Activated CD4-positive, CD25-positive, alpha-beta regulatory T cell treated with anti-CD3 and anti-CD28 coated beads, Interleukin-2, amount 50 U/mL, for 72 hours (primary cell): ENCODE results near the gene FCN1.

ENCODE experiments used
- DNase-seq: peaks from one replicate; pipeline ENCODE4 v3.0.0; 2021

Gene FCN1

DNA sequence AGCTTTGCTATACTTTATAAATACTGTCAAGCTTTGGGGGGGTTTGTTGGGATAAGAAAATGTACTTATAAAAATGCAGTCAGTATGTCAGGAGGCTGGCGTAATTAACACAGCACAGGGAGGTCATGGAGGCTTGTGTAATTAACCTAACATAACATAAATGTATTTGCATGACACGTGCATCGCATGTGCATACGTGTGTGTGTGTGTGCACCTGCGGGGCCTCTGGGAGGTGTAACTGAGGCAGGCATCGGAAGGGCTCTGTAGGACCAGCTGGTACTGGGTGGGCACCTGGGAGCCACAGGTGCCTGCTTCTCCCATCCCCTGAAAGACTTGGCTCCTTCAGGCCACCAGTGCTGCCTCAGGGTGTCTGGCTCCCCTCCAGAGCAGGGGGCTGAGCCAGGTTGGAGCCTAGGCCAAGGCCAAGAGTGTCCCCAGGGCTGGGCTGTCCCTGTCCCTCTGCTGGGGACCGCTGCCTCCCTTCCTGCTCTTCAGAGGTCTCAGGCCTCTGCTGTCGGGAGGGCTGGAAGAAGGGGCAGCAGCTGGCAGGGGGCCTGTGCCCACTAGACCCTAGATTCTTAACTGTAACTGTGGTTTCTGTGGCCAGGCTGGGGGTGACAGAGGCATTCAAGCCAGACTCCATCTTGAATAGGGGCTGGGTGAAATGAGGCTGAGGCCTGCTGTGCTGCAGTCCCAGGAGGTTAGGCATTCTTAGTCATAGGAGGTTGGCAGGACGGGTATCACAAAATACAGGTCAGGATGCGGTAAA, 28.1 kb downstream of the FCN1 start:
- DNase-seq, result no peak

DNA sequence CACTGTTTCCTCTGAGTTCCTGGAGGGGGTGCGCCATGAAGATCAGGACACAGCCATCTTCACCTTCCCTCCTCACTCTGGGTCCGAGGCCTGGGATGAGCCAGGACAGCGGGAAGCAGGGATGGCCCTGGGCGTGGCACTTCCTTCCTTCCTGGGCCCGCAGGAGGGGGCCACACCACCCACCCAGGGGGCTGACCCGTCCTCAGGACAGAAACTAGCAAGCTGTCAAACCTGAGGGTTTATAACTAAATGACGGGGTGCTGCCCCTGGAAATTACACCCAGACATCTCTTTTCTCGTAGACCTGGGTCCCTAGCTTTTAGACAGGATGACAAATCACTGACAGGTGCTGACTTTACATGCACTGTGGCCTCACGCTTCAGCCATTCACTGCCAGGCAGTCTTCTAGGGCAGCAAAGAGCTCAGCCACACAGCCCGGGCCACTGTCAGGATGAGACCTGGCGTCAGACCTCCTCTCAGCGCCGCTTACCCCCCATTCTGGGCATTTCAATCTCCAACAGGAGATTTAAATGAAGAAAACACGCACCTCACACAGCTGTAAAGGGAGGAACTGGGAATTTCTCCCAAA, 29.0 kb downstream of the FCN1 start:
- DNase-seq, result no peak

DNA sequence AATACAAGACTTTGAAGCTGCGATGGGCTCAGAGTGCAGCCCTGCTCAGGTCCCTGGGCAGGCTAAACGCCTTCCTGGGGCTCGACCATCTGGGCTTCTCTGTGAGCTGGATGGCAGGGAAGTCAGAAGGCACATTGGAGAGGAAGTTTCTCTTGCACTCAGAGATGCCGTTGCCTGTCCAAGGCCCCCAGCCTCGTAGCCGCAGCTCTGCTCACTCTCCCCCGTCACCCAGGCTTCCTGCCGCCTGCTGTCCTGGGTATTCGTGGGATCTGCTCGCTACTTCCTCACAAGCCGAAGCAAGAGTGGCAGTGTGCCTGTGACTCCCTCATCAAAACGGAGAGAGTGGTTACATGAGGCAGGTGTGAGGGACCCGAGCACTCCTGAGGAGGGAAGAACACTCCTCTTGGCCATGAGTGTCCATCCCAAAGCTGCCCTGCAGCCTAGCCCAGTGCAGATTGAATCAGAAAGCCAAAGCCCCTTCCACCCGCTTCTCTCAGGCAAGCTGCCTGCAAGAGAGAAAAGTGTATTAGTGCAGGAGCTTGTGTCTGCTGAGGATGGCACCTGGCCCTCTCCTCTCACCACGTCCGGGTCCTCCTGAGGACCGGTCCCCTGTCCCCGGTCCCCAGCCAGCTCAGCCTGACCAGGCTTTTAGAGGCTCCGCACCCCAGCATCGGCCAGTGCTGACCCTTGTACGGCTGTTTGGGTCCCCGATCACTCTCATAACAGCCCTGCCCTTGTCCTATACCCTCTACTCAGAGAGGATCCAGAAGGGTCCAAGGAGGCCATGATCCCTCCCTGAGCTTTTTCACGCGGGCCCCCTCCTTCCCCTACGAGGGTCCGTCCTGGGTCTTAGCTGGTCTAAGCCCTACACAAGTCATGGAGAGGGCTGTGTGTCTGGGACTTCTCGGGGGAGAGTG, 29.8 kb downstream of the FCN1 start:
- DNase-seq, result no peak

DNA sequence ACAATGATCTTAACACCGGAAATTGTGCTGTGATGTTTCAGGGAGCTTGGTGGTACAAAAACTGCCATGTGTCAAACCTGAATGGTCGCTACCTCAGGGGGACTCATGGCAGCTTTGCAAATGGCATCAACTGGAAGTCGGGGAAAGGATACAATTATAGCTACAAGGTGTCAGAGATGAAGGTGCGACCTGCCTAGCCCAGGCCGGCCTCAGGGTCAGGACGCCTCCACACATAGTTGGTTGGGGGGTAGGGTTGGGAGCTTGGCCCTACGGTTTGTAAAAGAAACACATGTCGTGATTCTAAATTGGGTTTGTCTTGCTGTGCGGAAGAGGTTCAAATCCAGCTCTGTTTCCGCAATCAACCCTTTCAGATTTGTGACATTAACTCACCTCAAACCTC, 30.5 kb downstream of the FCN1 start:
- DNase-seq, result no peak

DNA sequence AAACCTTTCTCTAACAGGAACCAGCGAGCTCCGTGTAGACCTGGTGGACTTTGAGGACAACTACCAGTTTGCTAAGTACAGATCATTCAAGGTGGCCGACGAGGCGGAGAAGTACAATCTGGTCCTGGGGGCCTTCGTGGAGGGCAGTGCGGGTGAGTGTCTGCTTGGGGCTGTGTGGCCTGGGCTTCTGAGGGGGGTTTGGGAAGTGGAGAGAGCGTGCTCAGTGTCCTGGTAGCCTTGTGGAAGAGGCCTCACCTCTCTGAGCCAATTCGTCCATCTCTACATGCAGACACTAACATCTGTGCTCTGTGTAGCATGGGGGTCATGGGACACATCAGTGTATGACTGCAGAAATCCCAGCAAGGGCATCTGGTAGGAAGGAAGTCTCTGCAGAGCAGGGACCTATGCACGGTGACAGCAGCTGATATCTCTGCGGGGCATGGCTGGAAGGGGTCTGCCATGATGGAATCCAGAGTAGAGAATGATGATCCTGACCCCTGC, 31.2 kb downstream of the FCN1 start:
- no peak for DNase-seq

DNA sequence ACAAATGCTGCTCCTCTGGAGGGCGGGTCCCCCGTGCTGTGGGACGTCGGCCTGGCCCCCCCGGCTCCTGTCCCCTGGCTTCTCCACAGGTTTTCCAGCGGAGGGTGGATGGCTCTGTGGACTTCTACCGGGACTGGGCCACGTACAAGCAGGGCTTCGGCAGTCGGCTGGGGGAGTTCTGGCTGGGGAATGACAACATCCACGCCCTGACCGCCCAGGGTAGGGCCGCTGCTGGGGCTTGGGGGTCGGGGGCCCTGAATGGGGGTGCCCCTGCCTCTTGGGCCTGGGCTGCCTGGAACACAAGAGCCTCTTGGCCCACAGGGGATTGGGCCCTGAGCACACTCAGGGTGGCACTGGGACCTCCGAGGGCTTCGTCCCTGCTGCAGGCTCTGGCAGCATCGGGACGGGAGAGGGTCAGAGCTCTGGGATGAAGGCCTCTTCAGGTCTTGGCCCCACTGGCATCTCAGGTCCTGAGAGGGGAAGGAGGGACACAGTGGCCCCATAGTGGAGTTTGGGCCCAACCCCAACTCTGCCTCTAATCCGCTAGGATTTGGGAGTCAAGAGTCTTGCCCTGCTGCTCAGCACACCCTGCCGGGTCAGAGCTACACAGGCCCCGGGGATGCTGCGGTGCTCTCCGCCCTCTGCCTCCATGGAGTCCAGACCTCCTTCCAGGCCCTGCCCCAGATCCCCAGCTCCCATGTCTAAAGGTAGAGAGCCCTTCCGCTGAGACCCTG, 31.9 kb downstream of the FCN1 start:
- DNase-seq, result no peak

DNA sequence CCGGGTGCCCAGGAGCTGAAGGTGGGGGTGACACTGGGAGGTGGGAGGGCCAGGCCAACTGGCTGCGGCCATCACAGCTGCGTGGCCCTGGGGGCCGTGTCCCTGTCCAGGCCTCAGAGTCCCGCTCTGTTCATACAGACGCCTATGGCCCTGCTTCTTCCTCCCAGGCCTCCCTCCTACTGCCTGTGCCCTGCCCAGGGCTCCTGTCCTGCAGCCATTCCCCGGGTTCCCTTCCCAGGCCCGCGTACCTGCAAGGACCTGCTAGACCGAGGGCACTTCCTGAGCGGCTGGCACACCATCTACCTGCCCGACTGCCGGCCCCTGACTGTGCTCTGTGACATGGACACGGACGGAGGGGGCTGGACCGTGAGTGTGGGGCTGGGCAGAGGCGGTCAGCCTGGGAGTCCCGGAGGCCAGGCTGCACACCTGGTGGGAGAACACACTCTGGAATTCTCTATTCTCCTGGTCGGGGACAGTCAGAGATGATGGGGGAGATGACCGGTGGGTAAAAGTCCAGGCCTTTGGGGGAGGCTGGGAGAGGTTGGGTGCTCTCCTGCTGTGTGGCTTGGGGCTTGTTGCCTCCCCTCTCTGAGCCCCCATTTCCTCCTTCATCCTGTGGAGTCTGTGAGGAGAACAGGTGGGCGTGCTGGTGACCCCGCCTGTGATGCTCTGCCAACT, 32.6 kb downstream of the FCN1 start:
- DNase-seq, result no peak

DNA sequence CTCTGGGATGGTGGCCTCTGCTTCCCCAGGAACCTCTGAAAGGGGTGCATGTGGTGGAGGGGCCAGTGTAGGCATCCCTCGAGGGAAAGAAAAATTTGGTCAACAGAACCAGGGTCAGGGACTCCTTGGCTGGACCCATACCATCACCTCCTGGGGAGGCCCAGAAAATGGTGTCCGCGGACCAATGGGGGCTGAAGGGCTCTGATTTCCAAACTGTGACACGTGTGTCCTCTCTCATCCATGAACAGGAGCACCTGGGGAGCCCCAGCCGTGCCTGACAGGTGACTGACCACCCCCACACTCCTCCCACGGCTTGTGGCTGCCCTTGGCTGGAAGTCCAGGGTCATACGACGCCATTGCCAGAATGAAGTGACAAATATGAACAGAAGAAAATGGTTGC, 33.2 kb downstream of the FCN1 start:
- DNase-seq, result no peak

DNA sequence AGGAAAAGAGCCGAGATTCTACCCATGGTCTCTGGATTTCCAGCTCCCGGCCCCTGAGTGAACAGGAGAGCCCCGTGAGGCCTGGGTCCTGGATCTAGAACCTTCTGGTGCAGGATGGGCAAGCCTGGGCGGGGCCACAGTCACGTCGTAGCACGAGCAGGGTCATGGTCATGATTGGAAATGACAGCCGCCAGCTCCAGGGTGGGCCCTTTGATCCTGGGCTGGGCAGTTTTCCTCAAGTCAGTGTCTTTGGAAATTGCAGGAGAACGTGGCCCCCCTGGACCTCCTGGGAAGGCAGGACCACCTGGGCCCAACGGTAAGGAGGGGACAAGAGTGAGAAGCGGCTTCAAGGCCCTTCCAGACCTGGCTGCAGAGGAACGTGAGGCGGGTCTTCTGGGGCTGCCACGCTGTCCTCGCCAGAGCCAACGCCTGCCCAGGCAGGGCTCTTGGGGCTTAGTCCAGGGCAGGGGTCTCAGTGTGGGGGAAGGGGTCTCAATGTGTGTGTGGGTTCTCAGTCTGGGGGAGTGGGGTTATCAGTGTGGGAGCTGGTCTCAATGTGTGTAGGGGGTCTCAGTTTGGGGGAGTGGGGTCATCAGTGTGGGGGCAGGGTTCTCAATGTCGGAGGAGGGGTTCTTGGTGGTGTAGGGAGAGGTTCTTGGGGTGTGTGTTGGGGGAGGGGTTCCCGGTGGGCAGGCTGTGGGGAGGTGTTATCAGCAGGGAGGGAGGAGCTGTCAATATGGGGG, 34.5 kb downstream of the FCN1 start:
- no peak for DNase-seq

DNA sequence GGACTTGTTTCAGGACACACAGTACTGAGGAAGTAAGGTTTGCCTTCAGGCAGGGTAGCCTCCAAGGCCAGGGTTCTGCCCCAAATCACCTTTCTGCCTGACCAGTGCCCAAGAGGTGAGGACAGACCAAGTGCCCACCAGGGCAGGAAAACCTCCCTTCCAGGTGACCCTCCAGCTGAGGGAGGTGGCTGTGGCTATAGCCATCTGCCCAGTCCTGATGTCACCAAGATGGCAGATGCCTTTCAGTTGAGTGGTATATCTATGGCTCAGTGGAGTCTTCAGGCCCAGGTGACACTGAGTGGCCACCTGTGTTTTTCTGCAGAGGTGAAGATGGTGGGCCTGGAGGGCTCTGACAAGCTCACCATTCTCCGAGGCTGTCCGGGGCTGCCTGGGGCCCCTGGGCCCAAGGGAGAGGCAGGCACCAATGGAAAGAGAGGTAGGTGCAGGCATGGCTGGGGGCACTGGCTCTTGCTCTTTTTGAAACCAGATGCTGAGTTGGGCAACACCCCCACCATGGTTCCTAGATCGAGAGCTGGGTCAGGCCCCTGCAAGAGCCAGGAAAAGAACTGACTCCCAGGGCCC, 35.4 kb downstream of the FCN1 start:
- DNase-seq, result no peak

DNA sequence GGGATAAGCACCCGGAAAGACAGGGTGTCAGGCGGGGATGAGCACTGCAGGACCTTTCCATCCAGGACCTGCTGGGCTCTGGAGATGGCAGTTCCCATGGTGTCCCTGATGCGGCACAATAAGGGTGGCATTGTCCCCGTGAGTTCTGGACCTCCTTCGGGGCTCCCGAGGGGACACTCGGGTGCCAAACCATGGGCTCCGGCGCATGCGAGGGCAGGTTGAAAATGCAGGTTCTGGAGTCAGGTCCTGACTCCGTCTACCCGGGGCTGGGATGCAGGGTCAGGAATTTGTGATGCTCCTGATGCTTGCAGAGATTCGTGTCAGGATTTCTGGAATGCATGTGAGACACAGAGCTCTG, 36.4 kb downstream of the FCN1 start:
- no peak for DNase-seq

DNA sequence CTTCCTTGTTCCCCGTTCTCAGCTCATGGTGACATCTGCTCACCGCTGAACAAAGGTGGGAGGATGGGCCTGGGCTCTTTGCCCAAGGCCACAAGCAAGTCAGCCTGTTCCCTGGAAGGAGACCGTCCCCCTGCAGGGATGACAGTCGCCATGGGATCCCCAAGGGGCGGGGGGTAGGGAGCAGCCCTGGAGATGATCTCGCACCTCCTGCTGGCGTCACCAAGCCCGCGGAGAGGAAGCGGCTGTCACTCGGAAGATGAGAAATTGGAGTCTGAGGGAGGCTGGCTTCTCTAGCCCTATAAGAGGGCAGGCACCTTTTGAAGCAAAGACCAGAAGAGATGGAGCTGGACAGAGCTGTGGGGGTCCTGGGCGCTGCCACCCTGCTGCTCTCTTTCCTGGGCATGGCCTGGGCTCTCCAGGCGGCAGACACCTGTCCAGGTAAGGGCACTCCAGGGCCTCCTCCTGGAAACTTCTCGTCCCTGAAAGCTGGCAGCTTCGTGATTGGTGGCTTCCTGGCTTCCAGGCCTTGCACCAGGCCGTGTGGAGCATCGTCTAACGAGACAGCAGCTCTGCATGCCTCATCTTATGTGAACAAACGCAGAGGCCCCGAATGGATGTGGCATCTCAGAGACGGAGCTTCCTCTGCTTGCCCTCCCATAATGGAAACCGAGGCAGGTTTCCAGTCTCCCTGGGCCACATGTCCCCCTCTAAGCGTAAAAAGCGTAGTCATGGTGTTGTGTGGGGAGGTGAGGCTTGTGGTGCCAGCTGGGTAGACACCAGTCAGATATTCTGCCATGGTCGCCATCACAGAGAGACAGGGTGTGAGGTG, 37.0 kb downstream of the FCN1 start, which contains the start of gene FCN2:
Gene FCN2 (plus strand): TSS at position 327 of the 829 bp plus-strand sequence. CDS start 12 bp downstream, at position 339.
- DNase-seq, result no peak

DNA sequence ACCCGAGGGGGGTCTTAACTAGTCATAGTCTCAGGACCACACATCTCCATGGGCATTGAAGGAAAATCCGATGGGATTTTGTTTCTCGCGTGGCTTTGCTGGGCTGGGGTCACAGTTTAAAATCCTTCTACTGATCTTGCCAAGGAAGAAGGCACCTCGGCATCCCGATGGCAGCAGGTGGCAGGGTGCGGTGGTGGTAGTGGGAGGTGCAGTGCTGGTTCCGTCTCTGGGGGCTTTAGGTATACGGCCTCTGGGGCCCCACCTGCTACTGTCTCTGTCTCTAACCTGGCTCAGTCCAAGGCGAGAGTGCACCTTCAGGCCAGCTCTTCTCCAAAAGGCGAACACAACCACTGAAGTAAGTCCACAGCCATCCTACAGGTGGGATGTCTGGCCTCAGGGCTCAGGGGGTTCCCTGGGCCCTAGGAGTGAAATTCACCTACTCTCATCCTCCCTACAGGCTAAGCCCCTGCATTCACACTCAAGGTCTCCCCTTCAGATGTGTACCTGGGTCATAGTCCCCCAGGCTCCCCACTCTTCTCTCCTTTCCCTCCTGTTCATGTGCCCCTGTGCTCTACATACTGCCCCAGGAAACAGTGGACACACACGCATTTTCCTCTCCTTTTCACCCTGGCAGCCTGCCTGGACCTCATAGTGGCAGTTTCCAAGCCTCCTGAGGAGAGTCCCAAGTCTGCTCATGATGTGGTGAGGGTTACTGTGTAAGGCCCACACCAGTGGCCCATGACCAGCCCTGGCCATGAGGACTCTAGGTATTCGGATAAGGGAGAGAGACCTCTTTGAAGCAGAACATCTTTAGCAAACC, 37.8 kb downstream of the FCN1 start:
- DNase-seq, result no peak

DNA sequence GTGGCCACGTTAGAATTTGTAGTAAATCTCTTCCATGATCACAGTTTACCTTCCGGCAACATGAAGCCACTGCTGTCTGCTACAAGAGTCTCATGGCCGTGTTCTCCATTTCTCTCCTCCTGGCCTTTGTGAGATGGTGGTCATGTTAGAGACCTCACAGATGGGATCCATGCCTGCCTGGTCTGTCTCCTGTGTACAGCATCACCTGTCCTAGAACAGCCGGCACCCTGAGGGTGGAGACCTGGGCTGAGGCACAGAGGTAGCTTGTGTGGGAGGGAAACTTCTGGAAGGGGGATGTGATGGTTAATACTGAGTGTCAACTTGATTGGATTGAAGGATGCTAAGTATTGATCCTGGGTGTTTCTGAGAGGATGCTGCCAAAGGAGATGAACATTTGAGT, 40.2 kb downstream of the FCN1 start:
- no peak for DNase-seq

DNA sequence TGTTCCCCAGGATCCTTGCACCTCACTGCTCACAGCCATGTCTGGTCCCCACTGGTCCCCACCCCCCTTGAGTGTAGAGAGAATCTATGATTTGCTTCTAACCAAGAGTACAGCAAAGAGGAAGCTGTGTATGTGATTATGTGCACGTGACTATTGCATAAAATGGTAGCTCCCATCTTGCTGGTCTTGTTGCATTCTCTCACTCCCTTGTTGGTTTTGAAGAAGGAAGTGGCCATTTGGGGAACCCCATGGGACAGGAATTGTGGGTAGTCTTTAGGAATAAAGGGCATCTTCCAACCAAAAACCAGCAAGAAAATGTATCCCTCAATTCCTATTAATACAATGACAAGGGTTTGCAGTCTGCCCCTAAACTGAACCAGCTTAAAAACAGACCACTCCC, 42.3 kb downstream of the FCN1 start:
- DNase-seq, result no peak

DNA sequence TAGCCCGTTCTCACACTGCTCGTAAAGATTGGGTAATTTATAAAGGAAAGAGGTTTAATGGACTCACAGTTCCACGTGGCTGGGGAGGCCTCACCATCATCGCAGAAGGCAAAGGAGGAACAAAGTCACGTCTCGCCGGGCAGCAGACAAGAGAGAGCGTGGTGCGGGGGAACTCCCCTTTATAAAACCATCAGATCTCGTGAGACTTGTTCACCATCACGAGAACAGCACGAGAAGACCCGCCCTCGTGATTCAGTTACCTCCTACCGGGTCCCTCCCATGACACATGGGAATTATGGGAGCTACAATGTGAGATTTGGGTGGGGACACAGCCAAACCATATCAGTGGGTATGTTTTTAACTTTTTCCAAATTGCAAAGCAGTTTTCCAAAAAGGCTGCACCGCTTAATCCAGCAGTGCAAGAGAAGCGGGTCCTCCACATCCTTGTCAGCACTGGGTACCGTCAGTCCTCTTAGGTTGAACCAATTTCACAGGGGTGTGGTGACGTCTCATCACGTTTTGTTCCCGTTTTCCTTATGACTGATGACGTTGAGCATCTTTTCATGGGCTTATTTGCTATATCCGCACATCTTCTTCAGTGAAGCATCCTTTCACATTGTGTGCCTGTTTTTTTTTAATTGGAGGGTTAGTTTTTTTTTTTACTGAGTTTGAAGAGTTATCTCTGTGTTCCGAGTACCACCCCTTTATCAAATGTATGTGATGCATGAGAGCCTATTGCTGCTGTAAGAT, 45.1 kb downstream of the FCN1 start:
- DNase-seq, result no peak

DNA sequence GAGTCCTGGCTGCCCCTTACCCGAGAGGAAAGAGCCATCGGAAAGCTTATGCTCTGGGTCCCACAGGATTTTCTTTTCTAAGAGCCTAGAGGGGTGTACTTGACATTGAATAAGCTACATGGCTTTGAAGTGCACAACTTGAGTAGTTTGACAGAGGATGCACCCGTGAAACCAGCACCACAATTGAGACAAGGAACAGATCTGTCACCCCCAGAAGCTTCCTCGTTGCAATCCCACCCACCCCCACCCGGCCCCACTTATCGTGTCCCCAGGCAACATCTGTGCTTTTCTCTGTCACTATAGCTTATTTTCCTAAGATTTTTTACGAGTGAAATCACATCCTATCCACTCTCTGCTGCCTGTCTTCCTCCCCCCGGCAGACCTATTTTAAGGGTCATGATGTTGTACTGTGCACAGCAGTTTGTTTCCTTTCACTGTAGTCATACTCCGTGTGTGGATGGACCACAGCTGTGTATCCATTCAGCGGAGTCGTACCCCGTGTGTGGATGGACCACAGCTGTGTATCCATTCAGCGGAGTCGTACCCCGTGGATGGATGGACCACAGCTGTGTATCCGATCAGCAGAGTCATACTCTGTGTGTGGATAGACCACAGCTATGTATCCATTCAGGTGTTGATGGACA, 45.9 kb downstream of the FCN1 start:
- no peak for DNase-seq
